OCI-LY3 (cell line): ENCODE data around the gene TTC17.

Source experiments
- H2AFZ ChIP-seq: fragments of 200-600, 300-600 bp; shearing (Covaris generic); 2 replicates; pipeline ENCODE4 v1.6.0; 2014; ENCODE audit warnings: antibody characterized with exemption, low read depth, low read length
- H3K27ac ChIP-seq: fragments of 200-600, 300-600 bp; sonication (generic); 2 replicates; pipeline ENCODE4 v1.5.1; 2014; ENCODE audit warnings: mild to moderate bottlenecking, low read length, moderate library complexity, mixed read lengths
- H3K27me3 ChIP-seq: fragments of 200-600, 300-600 bp; sonication (generic); 2 replicates; pipeline ENCODE4 v1.6.1; 2014; ENCODE audit warnings: low read depth, low read length, mixed read lengths
- H3K36me3 ChIP-seq: fragments of 200-600, 300-600 bp; sonication (generic); replicated peaks from 2 replicates; pipeline ENCODE3; 2014; ENCODE audit warnings: low read depth, low read length, mixed read lengths
- H3K4me1 ChIP-seq: fragments of 300-600, 200-600 bp; sonication (generic); 2 replicates; pipeline ENCODE4 v1.6.1; 2014; ENCODE audit warnings: low read length, mixed read lengths
- H3K4me2 ChIP-seq: fragments of 200-600, 300-600 bp; sonication (generic); 2 replicates; pipeline ENCODE4 v1.6.1; 2014; ENCODE audit warnings: low read length, mixed read lengths
- H3K4me3 ChIP-seq: fragments of 300-600, 200-600 bp; sonication (generic); 2 replicates; pipeline ENCODE4 v1.5.1; 2014; ENCODE audit warnings: antibody characterized with exemption, mild to moderate bottlenecking, low read length, moderate library complexity
- H3K79me2 ChIP-seq: fragments of 300-600, 200-600 bp; shearing (Covaris generic); 2 replicates; pipeline ENCODE4 v1.6.1; 2014; ENCODE audit warnings: mild to moderate bottlenecking, low read length, mixed read lengths
- H3K9ac ChIP-seq: fragments of 300-600, 200-600 bp; shearing (Covaris generic); 2 replicates; pipeline ENCODE4 v1.6.0; 2014; ENCODE audit warnings: mild to moderate bottlenecking, low read length, moderate library complexity
- H3K9me3 ChIP-seq: fragments of 200-600, 300-600 bp; shearing (Covaris generic); 2 replicates; pipeline ENCODE4 v1.6.1; 2014; ENCODE audit warnings: low read length, mixed read lengths; ENCODE audit not compliant: insufficient read depth
- H4K20me1 ChIP-seq: fragments of 200-600, 300-600 bp; sonication (generic); 2 replicates; pipeline ENCODE4 v1.6.1; 2016; ENCODE audit warnings: low read length, mixed read lengths; ENCODE audit not compliant: insufficient read depth
- EZH2phosphoT487 ChIP-seq: fragments of 200-600 bp; shearing (Covaris generic); IDR thresholded peaks from 2 replicates; pipeline ENCODE4 v1.6.1; 2018; ENCODE audit warnings: antibody characterized with exemption, mixed run types, low read depth
- TF ChIP-seq, protein P1 (sequence below): fragments of 200-600, 300-600 bp; sonication (generic); IDR thresholded peaks from 2 replicates; pipeline ENCODE4 v1.5.1; 2014; ENCODE audit warnings: antibody characterized with exemption, low read length, low read depth

The TTC17 gene

DNA sequence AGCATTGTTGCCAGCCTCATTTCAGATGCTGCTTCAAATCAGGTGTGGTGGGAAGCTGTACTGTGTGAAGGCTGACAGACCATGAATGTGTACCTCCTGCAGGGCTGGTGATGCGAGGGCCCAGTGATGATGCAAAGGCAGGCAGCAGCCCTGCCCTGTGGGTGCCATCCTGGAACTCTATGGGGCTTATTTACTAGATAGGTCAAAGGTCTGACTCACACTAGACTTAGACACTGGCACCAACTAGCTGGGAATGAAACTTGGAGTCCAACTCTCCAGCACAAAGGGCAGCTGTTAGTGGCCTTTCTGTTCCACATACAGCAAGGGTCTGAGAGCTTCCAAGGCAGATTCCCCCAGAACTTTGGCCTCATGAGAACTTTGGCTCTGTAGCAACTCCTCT is 138.4 kb downstream of the TTC17 start:
- TF ChIP-seq, protein P1, sequence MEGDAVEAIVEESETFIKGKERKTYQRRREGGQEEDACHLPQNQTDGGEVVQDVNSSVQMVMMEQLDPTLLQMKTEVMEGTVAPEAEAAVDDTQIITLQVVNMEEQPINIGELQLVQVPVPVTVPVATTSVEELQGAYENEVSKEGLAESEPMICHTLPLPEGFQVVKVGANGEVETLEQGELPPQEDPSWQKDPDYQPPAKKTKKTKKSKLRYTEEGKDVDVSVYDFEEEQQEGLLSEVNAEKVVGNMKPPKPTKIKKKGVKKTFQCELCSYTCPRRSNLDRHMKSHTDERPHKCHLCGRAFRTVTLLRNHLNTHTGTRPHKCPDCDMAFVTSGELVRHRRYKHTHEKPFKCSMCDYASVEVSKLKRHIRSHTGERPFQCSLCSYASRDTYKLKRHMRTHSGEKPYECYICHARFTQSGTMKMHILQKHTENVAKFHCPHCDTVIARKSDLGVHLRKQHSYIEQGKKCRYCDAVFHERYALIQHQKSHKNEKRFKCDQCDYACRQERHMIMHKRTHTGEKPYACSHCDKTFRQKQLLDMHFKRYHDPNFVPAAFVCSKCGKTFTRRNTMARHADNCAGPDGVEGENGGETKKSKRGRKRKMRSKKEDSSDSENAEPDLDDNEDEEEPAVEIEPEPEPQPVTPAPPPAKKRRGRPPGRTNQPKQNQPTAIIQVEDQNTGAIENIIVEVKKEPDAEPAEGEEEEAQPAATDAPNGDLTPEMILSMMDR: no peak
- TF ChIP-seq EZH2phosphoT487: no peak
- Histone ChIP-seq H4K20me1 (no peaks in the 10 kb centered on the region), H3K4me1 (peaks cover 12% of the 10 kb centered on the region), H3K36me3 (peaks cover 20% of the 10 kb centered on the region), H3K79me2 (no peaks in the 10 kb centered on the region), H3K9ac (no peak overlapping the region), H3K27me3 (peaks cover 5% of the 10 kb centered on the region; the same call in 1 of the 2 replicates), H3K9me3 (no peaks in the 10 kb centered on the region), H3K4me2 (no peak overlapping the region), H2AFZ (no peak overlapping the region), H3K4me3 (no peak overlapping the region), H3K27ac (no peak overlapping the region)

GRCh38 chr11:43498561-43498960 is 139.8 kb downstream of the TTC17 start:
- Histone ChIP-seq H3K4me1 (no peaks in the 10 kb centered on the region), H3K36me3 (peaks cover 14% of the 10 kb centered on the region), H3K9me3 (no peaks in the 10 kb centered on the region), H3K27me3 (peaks cover 6% of the 10 kb centered on the region; the same call in 1 of the 2 replicates), H3K27ac (no peak overlapping the region), H3K79me2 (no peaks in the 10 kb centered on the region), H3K9ac (no peak overlapping the region), H3K4me3 (no peak overlapping the region), H2AFZ (no peak overlapping the region), H4K20me1 (no peaks in the 10 kb centered on the region), H3K4me2 (no peak overlapping the region)
- TF ChIP-seq EZH2phosphoT487: no peak
- TF ChIP-seq, protein P1: no peak

DNA sequence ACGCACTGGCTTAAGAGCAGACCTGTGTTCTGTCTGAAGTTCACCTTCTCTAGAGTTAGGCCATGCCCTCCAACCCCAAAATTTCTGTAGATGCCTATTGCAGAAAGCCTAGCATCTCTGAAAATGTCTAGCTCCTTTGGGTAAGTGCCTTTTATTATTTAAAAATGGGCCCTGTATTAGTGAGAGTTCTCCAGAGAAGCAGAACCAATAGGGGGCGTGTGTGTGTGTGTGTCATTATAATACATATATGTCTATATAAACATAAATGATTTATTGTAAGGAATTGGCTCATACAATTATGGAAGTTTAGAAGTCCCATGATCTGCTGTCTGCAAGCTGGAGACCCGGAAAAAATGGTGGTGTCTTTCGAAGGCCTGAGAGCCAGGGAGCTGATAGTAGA is 144.7 kb downstream of the TTC17 start:
- no peaks in the 10 kb centered on the region for H3K79me2 ChIP-seq
- H2AFZ ChIP-seq: no peak overlapping the region
- no peak overlapping the region for H3K27ac ChIP-seq
- H3K27me3 ChIP-seq: peaks cover 10% of the 10 kb centered on the region
- TF ChIP-seq, protein P1: peak; percentile 42
- TF ChIP-seq EZH2phosphoT487: no peak
- H3K4me1 ChIP-seq: no peaks in the 10 kb centered on the region
- no peak overlapping the region for H3K4me2 ChIP-seq
- H3K9me3 ChIP-seq: no peaks in the 10 kb centered on the region
- no peak overlapping the region for H3K4me3 ChIP-seq
- H4K20me1 ChIP-seq: no peaks in the 10 kb centered on the region
- H3K9ac ChIP-seq: no peak overlapping the region
- H3K36me3 ChIP-seq: no peaks in the 10 kb centered on the region

- no peak overlapping the region for H2AFZ ChIP-seq
- no peak overlapping the region for H3K4me2 ChIP-seq
- TF ChIP-seq, protein P1: peak; percentile 60
- no peak for TF ChIP-seq EZH2phosphoT487
- peaks cover 10% of the 10 kb centered on the region for H3K27me3 ChIP-seq
- no peaks in the 10 kb centered on the region for H3K4me1 ChIP-seq
- H3K36me3 ChIP-seq: no peaks in the 10 kb centered on the region
- no peak overlapping the region for H3K9ac ChIP-seq
- no peaks in the 10 kb centered on the region for H4K20me1 ChIP-seq
- H3K4me3 ChIP-seq: no peak overlapping the region
- no peak overlapping the region for H3K27ac ChIP-seq
- no peaks in the 10 kb centered on the region for H3K9me3 ChIP-seq
- no peaks in the 10 kb centered on the region for H3K79me2 ChIP-seq
Measured at GRCh38 chr11:43504316-43504950, 145.7 kb downstream of the TTC17 start.
